HEK293 (cell line): ENCODE results near the gene CARD8.

Source experiments
- CTCF ChIA-PET: fragments of 350-600 bp; formaldehyde crosslinking; extraction: SDS; loops from one replicate; lab custom pipeline; 2021; ENCODE audit warnings: antibody characterized with exemption; lab: Yijun Ruan, JAX
- POLR2A ChIA-PET: fragments of 300-600 bp; formaldehyde crosslinking; extraction: SDS; loops from one replicate; lab custom pipeline; 2020; ENCODE audit warnings: antibody characterized with exemption, inconsistent platforms; lab: Yijun Ruan, JAX
- H3K27ac ChIP-seq: fragments of 200-500 bp; sonication (Bioruptor generic); 2 replicates; pipeline ENCODE4 v1.5.1; 2014; ENCODE audit warnings: low read depth, low read length, control low read depth, inconsistent platforms; ENCODE audit errors: extremely low read depth
- H3K36me3 ChIP-seq, 2 experiments: fragments of 200-500 bp in 1 of 2; sonication (Bioruptor generic) in 1 of 2; 1 replicate in 1 of 2; 2 replicates in 1 of 2; pipeline ENCODE4 v1.5.1; 2014 to 2017; ENCODE audit warnings: inconsistent platforms in 2 of 2, low read length in 2 of 2; ENCODE audit not compliant: control insufficient read depth in 2 of 2, insufficient read depth in 1 of 2
- H3K4me1 ChIP-seq: fragments of 200-500 bp; sonication (Bioruptor generic); 2 replicates; pipeline ENCODE4 v1.5.1; 2014; ENCODE audit warnings: mild to moderate bottlenecking, low read length, inconsistent platforms; ENCODE audit not compliant: control insufficient read depth, insufficient read depth
- H3K4me3 ChIP-seq: 2 replicates; pipeline ENCODE4 v1.5.1; 2011; ENCODE audit warnings: low read depth, mild to moderate bottlenecking, control low read depth, low read length, moderate library complexity
- H3K9me3 ChIP-seq: fragments of 200-500 bp; sonication (Bioruptor generic); 2 replicates; pipeline ENCODE4 v1.5.1; 2014; ENCODE audit warnings: low read depth, low read length, inconsistent platforms; ENCODE audit not compliant: control insufficient read depth, insufficient read depth
- ATF2 ChIP-seq: fragments of 450-650 bp; formaldehyde crosslinking; IDR thresholded peaks from 2 replicates; pipeline ENCODE4 v1.5.1; 2016; ENCODE audit warnings: missing biosample characterization, missing genetic modification characterization, low read depth
- BCL11A ChIP-seq: fragments of 450-650 bp; formaldehyde crosslinking; IDR thresholded peaks from 2 replicates; pipeline ENCODE4 v1.5.1; 2016; ENCODE audit warnings: low read depth, missing biosample characterization, missing genetic modification characterization
- FEZF1 ChIP-seq: fragments of 450-650 bp; formaldehyde crosslinking; IDR thresholded peaks from 2 replicates; pipeline ENCODE4 v1.5.1; 2016; ENCODE audit warnings: missing biosample characterization, missing genetic modification characterization
- GLI2 ChIP-seq: fragments of 450-650 bp; formaldehyde crosslinking; IDR thresholded peaks from 2 replicates; pipeline ENCODE4; 2017; ENCODE audit warnings: missing biosample characterization, missing genetic modification characterization, low read depth, borderline replicate concordance
- HOXD13 ChIP-seq: sonication (generic); formaldehyde crosslinking; IDR thresholded peaks from 2 replicates; pipeline ENCODE4 v1.8.0; 2022; ENCODE audit warnings: missing genetic modification reagents, borderline replicate concordance
- KLF16 ChIP-seq: fragments of 450-650 bp; formaldehyde crosslinking; IDR thresholded peaks from 2 replicates; pipeline ENCODE4 v1.5.1; 2017; ENCODE audit warnings: missing biosample characterization, missing genetic modification characterization
- PRDM6 ChIP-seq: fragments of 450-650 bp; formaldehyde crosslinking; IDR thresholded peaks from 2 replicates; pipeline ENCODE4 v1.5.1; 2017; ENCODE audit warnings: missing biosample characterization, missing genetic modification characterization
- SP2 ChIP-seq: fragments of 450-650 bp; formaldehyde crosslinking; IDR thresholded peaks from 2 replicates; pipeline ENCODE4 v1.5.1; 2016; ENCODE audit warnings: missing biosample characterization, missing genetic modification characterization
- WT1 ChIP-seq: fragments of 450-650 bp; formaldehyde crosslinking; IDR thresholded peaks from 2 replicates; pipeline ENCODE4 v1.5.1; 2016; ENCODE audit warnings: missing biosample characterization, missing genetic modification characterization
- ZNF140 ChIP-seq: fragments of 450-650 bp; formaldehyde crosslinking; IDR thresholded peaks from 2 replicates; pipeline ENCODE4 v1.5.1; 2016; ENCODE audit warnings: missing biosample characterization, missing genetic modification characterization
- ZNF16 ChIP-seq: fragments of 450-650 bp; formaldehyde crosslinking; IDR thresholded peaks from 2 replicates; pipeline ENCODE4 v1.5.1; 2016; ENCODE audit warnings: low read depth, missing biosample characterization, missing genetic modification characterization
- ZNF169 ChIP-seq: fragments of 450-650 bp; formaldehyde crosslinking; IDR thresholded peaks from 2 replicates; pipeline ENCODE4 v1.5.1; 2016; ENCODE audit warnings: missing biosample characterization, missing genetic modification characterization
- ZNF302 ChIP-seq: fragments of 450-650 bp; formaldehyde crosslinking; IDR thresholded peaks from 2 replicates; pipeline ENCODE4 v1.5.1; 2016; ENCODE audit warnings: missing biosample characterization, missing genetic modification characterization, low read depth
- ZNF311 ChIP-seq: fragments of 450-650 bp; formaldehyde crosslinking; IDR thresholded peaks from 2 replicates; pipeline ENCODE4 v1.5.1; 2017; ENCODE audit warnings: missing biosample characterization, missing genetic modification characterization, borderline replicate concordance
- ZNF366 ChIP-seq: fragments of 450-650 bp; formaldehyde crosslinking; conservative IDR thresholded peaks from 2 replicates; pipeline ENCODE4 v1.5.1; 2016; ENCODE audit warnings: missing biosample characterization, missing genetic modification characterization
- ZNF423 ChIP-seq: fragments of 450-650 bp; formaldehyde crosslinking; IDR thresholded peaks from 2 replicates; pipeline ENCODE4 v1.5.1; 2016; ENCODE audit warnings: missing biosample characterization, missing genetic modification characterization
- ZNF510 ChIP-seq: fragments of 450-650 bp; formaldehyde crosslinking; IDR thresholded peaks from 2 replicates; pipeline ENCODE4 v1.5.1; 2018; ENCODE audit warnings: mild to moderate bottlenecking, missing genetic modification characterization, missing biosample characterization; ENCODE audit not compliant: insufficient replicate concordance
- ZNF529 ChIP-seq: fragments of 450-650 bp; formaldehyde crosslinking; IDR thresholded peaks from 2 replicates; pipeline ENCODE4 v1.5.1; 2017; ENCODE audit warnings: missing genetic modification characterization, missing biosample characterization; ENCODE audit not compliant: insufficient replicate concordance
- ZNF701 ChIP-seq: fragments of 450-650 bp; formaldehyde crosslinking; IDR thresholded peaks from 2 replicates; pipeline ENCODE4 v1.5.1; 2016; ENCODE audit warnings: missing biosample characterization, missing genetic modification characterization
- ZNF76 ChIP-seq: fragments of 450-650 bp; formaldehyde crosslinking; IDR thresholded peaks from 2 replicates; pipeline ENCODE4; 2016; ENCODE audit warnings: low read depth, missing biosample characterization, missing genetic modification characterization, borderline replicate concordance
- ZNF776 ChIP-seq: fragments of 450-650 bp; formaldehyde crosslinking; IDR thresholded peaks from 2 replicates; pipeline ENCODE4 v1.5.0; 2017; ENCODE audit warnings: missing biosample characterization, missing genetic modification characterization, borderline replicate concordance
- TF ChIP-seq, protein P1 (sequence below): fragments of 450-650 bp; formaldehyde crosslinking; optimal IDR thresholded peaks from 2 replicates; pipeline ENCODE3; 2016; ENCODE audit warnings: missing biosample characterization, mild to moderate bottlenecking, missing genetic modification characterization
- TF ChIP-seq, protein P2 (sequence below): fragments of 450-650 bp; formaldehyde crosslinking; IDR thresholded peaks from 2 replicates; pipeline ENCODE4 v1.5.1; 2016; ENCODE audit warnings: missing biosample characterization, missing genetic modification characterization

CARD8 gene

GRCh38 chr19:48237057-48237456, 18.7 kb downstream of the CARD8 start (continued):
- no peak for TF ChIP-seq PRDM6 (tag by site-specific recombination)
- no peak for TF ChIP-seq KLF16 (tag by site-specific recombination)
- TF ChIP-seq ZNF423: no peak
- no peak for TF ChIP-seq ZNF169 (tag by site-specific recombination)
- TF ChIP-seq ZNF311 (tag by site-specific recombination): no peak
- TF ChIP-seq ZNF16: no peak
- TF ChIP-seq GLI2 (tag by site-specific recombination): no peak
- no peak for TF ChIP-seq ZNF140 (tag by site-specific recombination)
- no peak for TF ChIP-seq ATF2 (tag by site-specific recombination)
- no peak for TF ChIP-seq BCL11A (tag by site-specific recombination)
- TF ChIP-seq SP2 (tag by site-specific recombination): no peak
- TF ChIP-seq, all 188 proteins: peak for 0

- H3K4me1 ChIP-seq: no peaks in the 10 kb centered on the region
- CTCF ChIA-PET: interaction anchor here (0.5 kb wide), 1 partner anchor 263 kb away, joined by 3 read pairs; no protein-coding TSS in a partner anchor
- TF ChIP-seq ZNF701 (no peak), ZNF510 (tag by site-specific recombination) (no peak), ZNF529 (tag by site-specific recombination) (no peak), HOXD13 (CRISPR knock-in tag) (no peak), ZNF76 (no peak), FEZF1 (tag by site-specific recombination) (no peak), ZNF302 (tag by site-specific recombination) (no peak), ZNF776 (tag by site-specific recombination) (no peak), WT1 (no peak), ZNF366 (tag by site-specific recombination) (no peak)
- TF ChIP-seq, protein P1, sequence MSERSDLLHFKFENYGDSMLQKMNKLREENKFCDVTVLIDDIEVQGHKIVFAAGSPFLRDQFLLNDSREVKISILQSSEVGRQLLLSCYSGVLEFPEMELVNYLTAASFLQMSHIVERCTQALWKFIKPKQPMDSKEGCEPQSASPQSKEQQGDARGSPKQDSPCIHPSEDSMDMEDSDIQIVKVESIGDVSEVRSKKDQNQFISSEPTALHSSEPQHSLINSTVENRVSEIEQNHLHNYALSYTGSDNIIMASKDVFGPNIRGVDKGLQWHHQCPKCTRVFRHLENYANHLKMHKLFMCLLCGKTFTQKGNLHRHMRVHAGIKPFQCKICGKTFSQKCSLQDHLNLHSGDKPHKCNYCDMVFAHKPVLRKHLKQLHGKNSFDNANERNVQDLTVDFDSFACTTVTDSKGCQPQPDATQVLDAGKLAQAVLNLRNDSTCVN (tag by site-specific recombination): no peak
- TF ChIP-seq, protein P2, sequence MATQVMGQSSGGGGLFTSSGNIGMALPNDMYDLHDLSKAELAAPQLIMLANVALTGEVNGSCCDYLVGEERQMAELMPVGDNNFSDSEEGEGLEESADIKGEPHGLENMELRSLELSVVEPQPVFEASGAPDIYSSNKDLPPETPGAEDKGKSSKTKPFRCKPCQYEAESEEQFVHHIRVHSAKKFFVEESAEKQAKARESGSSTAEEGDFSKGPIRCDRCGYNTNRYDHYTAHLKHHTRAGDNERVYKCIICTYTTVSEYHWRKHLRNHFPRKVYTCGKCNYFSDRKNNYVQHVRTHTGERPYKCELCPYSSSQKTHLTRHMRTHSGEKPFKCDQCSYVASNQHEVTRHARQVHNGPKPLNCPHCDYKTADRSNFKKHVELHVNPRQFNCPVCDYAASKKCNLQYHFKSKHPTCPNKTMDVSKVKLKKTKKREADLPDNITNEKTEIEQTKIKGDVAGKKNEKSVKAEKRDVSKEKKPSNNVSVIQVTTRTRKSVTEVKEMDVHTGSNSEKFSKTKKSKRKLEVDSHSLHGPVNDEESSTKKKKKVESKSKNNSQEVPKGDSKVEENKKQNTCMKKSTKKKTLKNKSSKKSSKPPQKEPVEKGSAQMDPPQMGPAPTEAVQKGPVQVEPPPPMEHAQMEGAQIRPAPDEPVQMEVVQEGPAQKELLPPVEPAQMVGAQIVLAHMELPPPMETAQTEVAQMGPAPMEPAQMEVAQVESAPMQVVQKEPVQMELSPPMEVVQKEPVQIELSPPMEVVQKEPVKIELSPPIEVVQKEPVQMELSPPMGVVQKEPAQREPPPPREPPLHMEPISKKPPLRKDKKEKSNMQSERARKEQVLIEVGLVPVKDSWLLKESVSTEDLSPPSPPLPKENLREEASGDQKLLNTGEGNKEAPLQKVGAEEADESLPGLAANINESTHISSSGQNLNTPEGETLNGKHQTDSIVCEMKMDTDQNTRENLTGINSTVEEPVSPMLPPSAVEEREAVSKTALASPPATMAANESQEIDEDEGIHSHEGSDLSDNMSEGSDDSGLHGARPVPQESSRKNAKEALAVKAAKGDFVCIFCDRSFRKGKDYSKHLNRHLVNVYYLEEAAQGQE (tag by site-specific recombination): no peak
- peaks cover 20 to 66% of the 10 kb centered on the region in 2 experiments for H3K36me3 ChIP-seq
- no peak overlapping the region for H3K27ac ChIP-seq
- H3K4me3 ChIP-seq: no peak overlapping the region
- no peaks in the 10 kb centered on the region for H3K9me3 ChIP-seq
- POLR2A ChIA-PET: no interaction called here
Measured at GRCh38 chr19:48230555-48231129, 25.1 kb downstream of the CARD8 start.
